Measurements from ENCODE around the gene IGSF21. TPM values are rescaled to one million over a fixed set of nuclear protein-coding genes. Genes with fewer than 3 reads are reported as not detected.

IGSF21 gene
- polyA plus RNA-seq, 1 donor (not counting 4 experiments of a cell fraction or from before 2014, with no cell fraction given), result not detected

DNA sequence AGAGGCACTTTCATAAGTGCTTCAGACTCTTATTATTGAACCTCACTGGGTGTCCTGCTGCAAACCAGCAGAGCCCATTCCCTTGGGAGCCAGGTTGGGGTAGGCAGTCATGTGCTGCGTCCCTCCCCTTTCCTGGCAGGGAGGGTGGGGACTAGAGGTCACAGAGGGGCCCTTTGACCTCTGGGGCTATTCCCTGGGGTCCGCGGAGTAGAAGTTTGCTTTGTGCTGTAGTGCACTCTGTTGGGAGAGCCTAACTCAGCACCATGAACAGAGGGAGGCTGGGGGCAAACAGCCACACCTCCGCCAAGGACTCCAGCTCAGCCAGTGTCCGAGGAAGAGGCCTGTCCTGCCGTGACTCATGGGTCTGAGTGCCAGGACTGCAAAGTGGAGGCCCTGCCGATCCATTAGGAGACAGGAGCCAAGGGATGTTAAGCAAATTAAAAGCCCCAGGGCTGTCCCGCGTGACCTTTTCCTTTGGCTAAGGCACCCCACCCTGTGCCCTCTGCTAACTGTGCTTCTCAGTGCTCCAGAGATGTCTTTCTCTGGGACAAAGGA is 3.0 kb upstream of the IGSF21 start:
- no peaks in the 10 kb centered on the region for H4K20me1 ChIP-seq (ENCODE audit: control insufficient read depth, extremely low read depth, insufficient read depth, low read length)
- no peaks in the 10 kb centered on the region for H3K9me1 ChIP-seq (ENCODE audit: control insufficient read depth, extremely low read depth, insufficient read depth, low read length)
- H3K27ac ChIP-seq (ENCODE audit: control insufficient read depth, insufficient read depth, low read length), result no peak overlapping the region
- no peak overlapping the region for H3K9ac ChIP-seq (ENCODE audit: control insufficient read depth, extremely low read depth, insufficient read depth, low read length)
- H3K36me3 ChIP-seq (ENCODE audit: control insufficient read depth in 2 of 2, extremely low read depth in 1 of 2, insufficient read depth in 2 of 2, low read length in 2 of 2), result no peaks in the 10 kb centered on the region
- H3K79me2 ChIP-seq (ENCODE audit: control insufficient read depth, insufficient read depth, low read length), result no peaks in the 10 kb centered on the region
- no peak overlapping the region for H3K4me3 ChIP-seq (ENCODE audit: control insufficient read depth in 2 of 3, extremely low read depth in 1 of 3, insufficient read depth in 2 of 3, low read depth in 1 of 3, low read length in 3 of 3)
- no peaks in the 10 kb centered on the region for H3K9me3 ChIP-seq (ENCODE audit: control insufficient read depth, low read depth, low read length)
- peaks cover 42% of the 10 kb centered on the region for H3K27me3 ChIP-seq (ENCODE audit: control insufficient read depth, extremely low read depth, insufficient read depth, low read length)
- H3K4me1 ChIP-seq (ENCODE audit: control insufficient read depth, extremely low read depth, insufficient read depth, low read length), result no peaks in the 10 kb centered on the region
- no peak for DNase-seq (ENCODE audit: low read depth, low spot score)
- TF ChIP-seq, protein P1, sequence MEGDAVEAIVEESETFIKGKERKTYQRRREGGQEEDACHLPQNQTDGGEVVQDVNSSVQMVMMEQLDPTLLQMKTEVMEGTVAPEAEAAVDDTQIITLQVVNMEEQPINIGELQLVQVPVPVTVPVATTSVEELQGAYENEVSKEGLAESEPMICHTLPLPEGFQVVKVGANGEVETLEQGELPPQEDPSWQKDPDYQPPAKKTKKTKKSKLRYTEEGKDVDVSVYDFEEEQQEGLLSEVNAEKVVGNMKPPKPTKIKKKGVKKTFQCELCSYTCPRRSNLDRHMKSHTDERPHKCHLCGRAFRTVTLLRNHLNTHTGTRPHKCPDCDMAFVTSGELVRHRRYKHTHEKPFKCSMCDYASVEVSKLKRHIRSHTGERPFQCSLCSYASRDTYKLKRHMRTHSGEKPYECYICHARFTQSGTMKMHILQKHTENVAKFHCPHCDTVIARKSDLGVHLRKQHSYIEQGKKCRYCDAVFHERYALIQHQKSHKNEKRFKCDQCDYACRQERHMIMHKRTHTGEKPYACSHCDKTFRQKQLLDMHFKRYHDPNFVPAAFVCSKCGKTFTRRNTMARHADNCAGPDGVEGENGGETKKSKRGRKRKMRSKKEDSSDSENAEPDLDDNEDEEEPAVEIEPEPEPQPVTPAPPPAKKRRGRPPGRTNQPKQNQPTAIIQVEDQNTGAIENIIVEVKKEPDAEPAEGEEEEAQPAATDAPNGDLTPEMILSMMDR (optimal IDR thresholded peaks at IDR 0.05 in 1 of 3, IDR thresholded peaks at IDR 0.05 in 1 of 3, conservative IDR thresholded peaks at IDR 0.05 in 1 of 3; ENCODE audit: extremely low read depth in 1 of 3, insufficient read depth in 2 of 3, low read length in 3 of 3), result no peak
- TF ChIP-seq EZH2 (IDR thresholded peaks at IDR 0.05; ENCODE audit: low read length), result no peak
- no peak overlapping the region for H2AFZ ChIP-seq (ENCODE audit: control insufficient read depth, low read length)
- H3K4me2 ChIP-seq (ENCODE audit: control insufficient read depth, extremely low read depth, insufficient read depth, low read depth, low read length), result no peak overlapping the region
- dilution Hi-C loops (cut with MboI; ENCODE audit: extremely low pct_ligation_motif_present, low sequenced_read_pairs), result no loop called here
- no peak for FAIRE-seq

DNA sequence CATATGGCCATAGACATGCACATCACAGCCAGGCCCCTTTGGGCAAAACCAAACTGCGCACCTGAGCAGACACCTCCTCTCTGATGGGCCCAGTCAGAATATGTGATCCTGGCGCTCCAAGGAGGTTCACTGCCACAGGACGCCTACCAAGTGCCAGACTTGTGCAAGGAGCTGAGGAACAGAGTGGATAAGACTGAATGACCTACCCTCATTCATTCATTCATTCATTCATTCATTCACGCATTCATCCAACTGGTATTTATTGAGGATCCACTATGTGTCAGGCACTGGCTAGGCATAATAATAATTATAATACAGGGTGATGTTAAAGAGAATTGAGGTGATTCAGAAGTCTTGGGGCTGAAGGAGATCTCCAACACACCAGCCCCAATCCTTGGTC is 2.4 kb upstream of the IGSF21 start:
- FAIRE-seq (no peak), DNase-seq (ENCODE audit: low read depth, low spot score) (no peak)
- dilution Hi-C loops (cut with MboI; ENCODE audit: extremely low pct_ligation_motif_present, low sequenced_read_pairs), result no loop called here
- H2AFZ ChIP-seq (ENCODE audit: control insufficient read depth, low read length), result no peak overlapping the region
- TF ChIP-seq EZH2 (IDR thresholded peaks at IDR 0.05; ENCODE audit: low read length), result no peak
- TF ChIP-seq, protein P1 (optimal IDR thresholded peaks at IDR 0.05 in 1 of 3, IDR thresholded peaks at IDR 0.05 in 1 of 3, conservative IDR thresholded peaks at IDR 0.05 in 1 of 3; ENCODE audit: extremely low read depth in 1 of 3, insufficient read depth in 2 of 3, low read length in 3 of 3), result no peak
- H4K20me1 ChIP-seq (ENCODE audit: control insufficient read depth, extremely low read depth, insufficient read depth, low read length), result no peaks in the 10 kb centered on the region
- no peaks in the 10 kb centered on the region for H3K79me2 ChIP-seq (ENCODE audit: control insufficient read depth, insufficient read depth, low read length)
- no peaks in the 10 kb centered on the region for H3K36me3 ChIP-seq (ENCODE audit: control insufficient read depth in 2 of 2, extremely low read depth in 1 of 2, insufficient read depth in 2 of 2, low read length in 2 of 2)
- no peak overlapping the region for H3K4me2 ChIP-seq (ENCODE audit: control insufficient read depth, extremely low read depth, insufficient read depth, low read depth, low read length)
- H3K9me1 ChIP-seq (ENCODE audit: control insufficient read depth, extremely low read depth, insufficient read depth, low read length), result no peaks in the 10 kb centered on the region
- H3K9ac ChIP-seq (ENCODE audit: control insufficient read depth, extremely low read depth, insufficient read depth, low read length), result no peak overlapping the region
- H3K27ac ChIP-seq (ENCODE audit: control insufficient read depth, insufficient read depth, low read length), result no peak overlapping the region
- H3K4me3 ChIP-seq (ENCODE audit: control insufficient read depth in 2 of 3, extremely low read depth in 1 of 3, insufficient read depth in 2 of 3, low read depth in 1 of 3, low read length in 3 of 3), result no peak overlapping the region
- H3K4me1 ChIP-seq (ENCODE audit: control insufficient read depth, extremely low read depth, insufficient read depth, low read length), result no peaks in the 10 kb centered on the region
- no peaks in the 10 kb centered on the region for H3K9me3 ChIP-seq (ENCODE audit: control insufficient read depth, low read depth, low read length)
- H3K27me3 ChIP-seq (ENCODE audit: control insufficient read depth, extremely low read depth, insufficient read depth, low read length), result peaks cover 48% of the 10 kb centered on the region

Measured in keratinocyte (primary cell).